Activated CD4-positive, alpha-beta T cell treated with anti-CD3 and anti-CD28 coated beads for 36 hours (primary cell): Measurements from ENCODE around the gene KLK3. TPM values are rescaled to one million over a fixed set of nuclear protein-coding genes. Genes with fewer than 3 reads are reported as not detected.

Source experiments
- ATAC-seq: fragments of 200-7000 bp; cut with Tn5 transposase; one replicate; pipeline ENCODE4 v1.10.0; 2021; ENCODE audit warnings: mild to moderate bottlenecking, moderate library complexity
- CTCF ChIA-PET: fragments of 350-600 bp; sonication (Branson Sonifier 250); formaldehyde crosslinking; loops from one replicate; lab custom pipeline; 2021; ENCODE audit warnings: antibody characterized with exemption; lab: Charles Lee
- POLR2A ChIA-PET: fragments of 350-600 bp; sonication (Branson Sonifier 250); formaldehyde crosslinking; loops from one replicate; lab custom pipeline; 2021; ENCODE audit warnings: antibody characterized with exemption, inconsistent platforms; lab: Charles Lee
- DNase-seq: peaks from one replicate; pipeline ENCODE4 v3.0.0-alpha.2; 2020
- H3K27ac Mint-ChIP-seq: one replicate; pipeline ENCODE4 v1.8.0; 2021; ENCODE audit warnings: mixed read lengths
- H3K27me3 Mint-ChIP-seq: one replicate; pipeline ENCODE4 v1.8.0; 2021; ENCODE audit warnings: mixed read lengths
- H3K36me3 Mint-ChIP-seq: one replicate; pipeline ENCODE4 v1.8.0; 2021; ENCODE audit warnings: low read depth, mixed read lengths
- H3K4me1 Mint-ChIP-seq: one replicate; pipeline ENCODE4 v1.8.0; 2021; ENCODE audit warnings: mixed read lengths
- H3K4me3 Mint-ChIP-seq: one replicate; pipeline ENCODE4 v1.8.0; 2021; ENCODE audit warnings: mild to moderate bottlenecking, moderate library complexity, mixed read lengths
- H3K9me3 Mint-ChIP-seq: one replicate; pipeline ENCODE4 v1.8.0; 2021; ENCODE audit warnings: low read depth, mixed read lengths
- intact Hi-C, 2 experiments: fragments of 100-400 bp; cut with DNase I in 1 of 2; cut with micrococcal nuclease in 1 of 2; formaldehyde crosslinking; loops; one replicate each; pipeline versions ENCODE4 v1.14.2 to v1.15.1; 2022 to 2024; cut with DNase I, micrococcal nuclease
- total RNA-seq, 2 experiments: library from RNA; stranded (reverse); gene quantifications; one replicate each; pipeline ENCODE4 v1.2.3, GENCODE V29; 2021

KLK3 gene
- total RNA-seq, 2 experiments from 2014 or later = not detected

DNA sequence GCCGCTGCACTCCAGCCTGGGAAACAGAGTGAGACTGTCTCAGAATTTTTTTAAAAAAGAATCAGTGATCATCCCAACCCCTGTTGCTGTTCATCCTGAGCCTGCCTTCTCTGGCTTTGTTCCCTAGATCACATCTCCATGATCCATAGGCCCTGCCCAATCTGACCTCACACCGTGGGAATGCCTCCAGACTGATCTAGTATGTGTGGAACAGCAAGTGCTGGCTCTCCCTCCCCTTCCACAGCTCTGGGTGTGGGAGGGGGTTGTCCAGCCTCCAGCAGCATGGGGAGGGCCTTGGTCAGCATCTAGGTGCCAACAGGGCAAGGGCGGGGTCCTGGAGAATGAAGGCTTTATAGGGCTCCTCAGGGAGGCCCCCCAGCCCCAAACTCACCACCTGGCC lies 18.3 kb downstream of the KLK3 start, which contains the start of gene KLK2:
TSS of gene KLK2 (plus strand) at position 384 of the 400 bp plus-strand sequence. CDS start 35 bp downstream, outside the sequence.
- Mint-ChIP-seq H3K4me3 (no peak within 1 kb of the TSS), H3K36me3 (no peaks in the 10 kb centered on the region), H3K27ac (no peak within 1 kb of the TSS), H3K4me1 (no peaks in the 10 kb centered on the region), H3K9me3 (no peaks in the 10 kb centered on the region), H3K27me3 (peaks cover 21% of the 10 kb centered on the region)
- ATAC-seq = no peak
- POLR2A ChIA-PET = no interaction called here
- intact Hi-C loops = no loop called here
- no peak for DNase-seq
- CTCF ChIA-PET = interaction anchor here (0.7 kb wide), 1 partner anchor 21 kb away, joined by 3 read pairs; no protein-coding TSS in a partner anchor

- POLR2A ChIA-PET = interaction anchor here (0.6 kb wide), 1 partner anchor 92 kb away, joined by 5 read pairs; no protein-coding TSS in a partner anchor
- CTCF ChIA-PET = no interaction called here
- H3K27ac Mint-ChIP-seq = no peak overlapping the region
- DNase-seq (no peak), ATAC-seq (no peak)
- H3K4me3 Mint-ChIP-seq = no peak overlapping the region
- H3K4me1 Mint-ChIP-seq = no peaks in the 10 kb centered on the region
- H3K36me3 Mint-ChIP-seq = no peaks in the 10 kb centered on the region
- peaks cover 25% of the 10 kb centered on the region for H3K27me3 Mint-ChIP-seq
- no peaks in the 10 kb centered on the region for H3K9me3 Mint-ChIP-seq
- intact Hi-C loops = no loop called here
These were observed 19.5 kb downstream of the KLK3 start for GRCh38 chr19:50874211-50874610.

DNA sequence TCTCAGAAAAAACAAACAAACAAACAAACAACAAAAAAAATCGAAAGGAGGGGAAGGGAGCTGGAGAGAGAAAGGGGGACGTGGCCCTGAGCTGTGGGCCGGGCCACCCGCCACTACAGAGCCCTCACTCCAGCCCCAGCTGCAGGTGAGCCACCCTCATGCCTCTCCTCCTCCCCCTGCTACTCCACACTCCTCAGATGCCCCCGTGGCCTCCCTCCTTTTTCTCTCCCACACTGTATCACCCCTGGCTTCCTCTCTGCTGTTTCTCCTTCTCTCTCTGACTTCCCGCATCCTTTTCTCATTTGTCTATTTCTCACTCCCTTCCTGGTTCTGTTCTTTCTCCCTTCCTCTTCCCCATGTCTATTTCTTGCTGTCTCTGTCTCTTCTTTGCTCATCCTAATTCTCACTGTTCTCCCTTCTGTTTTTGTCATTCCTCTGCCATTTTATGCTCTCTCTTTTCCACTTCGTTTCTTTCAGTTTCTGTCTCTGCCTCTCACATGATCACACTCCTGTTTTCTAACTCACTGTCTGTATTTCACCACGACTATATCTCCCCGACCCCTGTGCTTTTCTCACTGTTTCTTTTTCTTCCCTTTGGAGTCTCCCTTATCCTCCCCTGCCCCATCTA lies 21.2 kb downstream of the KLK3 start:
- Mint-ChIP-seq H3K4me1 (no peaks in the 10 kb centered on the region), H3K36me3 (no peaks in the 10 kb centered on the region), H3K27me3 (peaks cover 35% of the 10 kb centered on the region), H3K9me3 (no peaks in the 10 kb centered on the region), H3K4me3 (no peak overlapping the region), H3K27ac (no peak overlapping the region)
- intact Hi-C loops = no loop called here
- no peak for DNase-seq
- POLR2A ChIA-PET = no interaction called here
- no peak for ATAC-seq
- CTCF ChIA-PET = interaction anchor here (0.6 kb wide), 2 partner anchors 60 to 686 kb away, joined by 3 to 5 read pairs; no protein-coding TSS in a partner anchor

- DNase-seq (no peak), ATAC-seq (no peak)
- H3K4me1 Mint-ChIP-seq = no peaks in the 10 kb centered on the region
- no peak overlapping the region for H3K4me3 Mint-ChIP-seq
- POLR2A ChIA-PET = no interaction called here
- CTCF ChIA-PET = no interaction called here
- peaks cover 29% of the 10 kb centered on the region for H3K27me3 Mint-ChIP-seq
- H3K27ac Mint-ChIP-seq = no peak overlapping the region
- intact Hi-C loops = no loop called here
- no peaks in the 10 kb centered on the region for H3K9me3 Mint-ChIP-seq
- H3K36me3 Mint-ChIP-seq = no peaks in the 10 kb centered on the region
These were observed 21.7 kb downstream of the KLK3 start for GRCh38 chr19:50876456-50876855.

DNA sequence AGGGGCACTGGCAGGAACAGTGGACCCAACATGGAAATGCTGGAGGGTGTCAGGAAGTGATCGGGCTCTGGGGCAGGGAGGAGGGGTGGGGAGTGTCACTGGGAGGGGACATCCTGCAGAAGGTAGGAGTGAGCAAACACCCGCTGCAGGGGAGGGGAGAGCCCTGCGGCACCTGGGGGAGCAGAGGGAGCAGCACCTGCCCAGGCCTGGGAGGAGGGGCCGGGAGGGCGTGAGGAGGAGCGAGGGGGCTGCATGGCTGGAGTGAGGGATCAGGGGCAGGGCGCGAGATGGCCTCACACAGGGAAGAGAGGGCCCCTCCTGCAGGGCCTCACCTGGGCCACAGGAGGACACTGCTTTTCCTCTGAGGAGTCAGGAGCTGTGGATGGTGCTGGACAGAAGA lies 22.6 kb downstream of the KLK3 start:
- intact Hi-C loops = no loop called here
- ATAC-seq (no peak), DNase-seq (no peak)
- H3K36me3 Mint-ChIP-seq = no peaks in the 10 kb centered on the region
- no peak overlapping the region for H3K4me3 Mint-ChIP-seq
- no peaks in the 10 kb centered on the region for H3K4me1 Mint-ChIP-seq
- H3K9me3 Mint-ChIP-seq = no peaks in the 10 kb centered on the region
- POLR2A ChIA-PET = no interaction called here
- peaks cover 30% of the 10 kb centered on the region for H3K27me3 Mint-ChIP-seq
- CTCF ChIA-PET = no interaction called here
- no peak overlapping the region for H3K27ac Mint-ChIP-seq

DNA sequence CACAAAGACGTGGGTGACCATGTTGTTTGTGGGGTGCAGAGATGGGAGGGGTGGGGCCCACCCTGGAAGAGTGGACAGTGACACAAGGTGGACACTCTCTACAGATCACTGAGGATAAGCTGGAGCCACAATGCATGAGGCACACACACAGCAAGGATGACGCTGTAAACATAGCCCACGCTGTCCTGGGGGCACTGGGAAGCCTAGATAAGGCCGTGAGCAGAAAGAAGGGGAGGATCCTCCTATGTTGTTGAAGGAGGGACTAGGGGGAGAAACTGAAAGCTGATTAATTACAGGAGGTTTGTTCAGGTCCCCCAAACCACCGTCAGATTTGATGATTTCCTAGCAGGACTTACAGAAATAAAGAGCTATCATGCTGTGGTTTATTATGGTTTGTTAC lies 24.1 kb downstream of the KLK3 start:
- DNase-seq = no peak
- Mint-ChIP-seq H3K27me3 (peaks cover 29% of the 10 kb centered on the region), H3K36me3 (no peaks in the 10 kb centered on the region), H3K27ac (no peak overlapping the region), H3K9me3 (no peaks in the 10 kb centered on the region), H3K4me1 (no peaks in the 10 kb centered on the region), H3K4me3 (no peak overlapping the region)
- ChIA-PET CTCF (no interaction called here), POLR2A (no interaction called here)
- no peak for ATAC-seq
- intact Hi-C loops = no loop called here

DNA sequence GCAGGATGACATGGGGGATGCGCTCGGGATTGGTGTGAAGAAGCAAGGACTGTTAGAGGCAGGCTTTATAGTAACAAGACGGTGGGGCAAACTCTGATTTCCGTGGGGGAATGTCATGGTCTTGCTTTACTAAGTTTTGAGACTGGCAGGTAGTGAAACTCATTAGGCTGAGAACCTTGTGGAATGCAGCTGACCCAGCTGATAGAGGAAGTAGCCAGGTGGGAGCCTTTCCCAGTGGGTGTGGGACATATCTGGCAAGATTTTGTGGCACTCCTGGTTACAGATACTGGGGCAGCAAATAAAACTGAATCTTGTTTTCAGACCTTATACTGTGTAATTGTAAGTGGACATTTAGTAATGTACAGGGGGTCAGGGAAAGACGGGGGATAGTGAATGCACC lies 25.5 kb downstream of the KLK3 start:
- Mint-ChIP-seq H3K4me3 (no peak overlapping the region), H3K36me3 (no peaks in the 10 kb centered on the region), H3K4me1 (no peaks in the 10 kb centered on the region), H3K27ac (no peak overlapping the region), H3K9me3 (no peaks in the 10 kb centered on the region), H3K27me3 (peaks cover 33% of the 10 kb centered on the region)
- DNase-seq (no peak), ATAC-seq (no peak)
- intact Hi-C loops = no loop called here
- POLR2A ChIA-PET = no interaction called here
- CTCF ChIA-PET = no interaction called here

DNA sequence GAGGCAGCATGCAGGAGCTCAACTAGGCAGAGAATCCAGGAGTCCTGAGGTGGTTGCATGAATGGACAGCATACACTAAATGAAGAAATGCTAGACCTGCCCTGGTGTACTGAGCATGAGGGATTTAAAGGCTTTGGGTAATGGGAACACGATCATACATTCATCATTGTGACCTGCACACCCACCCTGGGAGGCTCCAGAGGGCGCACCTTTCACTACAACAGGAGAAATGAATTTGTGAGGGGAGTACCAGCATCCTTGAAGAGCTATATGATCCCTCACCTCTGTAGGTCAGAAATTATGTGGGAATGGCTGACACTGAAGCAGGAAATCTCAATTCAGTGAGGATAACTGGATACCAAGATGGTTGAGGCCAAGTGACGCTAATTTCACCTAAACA lies 27.5 kb downstream of the KLK3 start:
- ChIA-PET CTCF (no interaction called here), POLR2A (no interaction called here)
- no peak overlapping the region for H3K4me3 Mint-ChIP-seq
- ATAC-seq (no peak), DNase-seq (no peak)
- H3K9me3 Mint-ChIP-seq = no peaks in the 10 kb centered on the region
- no peaks in the 10 kb centered on the region for H3K36me3 Mint-ChIP-seq
- H3K4me1 Mint-ChIP-seq = no peaks in the 10 kb centered on the region
- intact Hi-C loops = no loop called here
- peaks cover 38% of the 10 kb centered on the region for H3K27me3 Mint-ChIP-seq
- H3K27ac Mint-ChIP-seq = no peak overlapping the region

DNA sequence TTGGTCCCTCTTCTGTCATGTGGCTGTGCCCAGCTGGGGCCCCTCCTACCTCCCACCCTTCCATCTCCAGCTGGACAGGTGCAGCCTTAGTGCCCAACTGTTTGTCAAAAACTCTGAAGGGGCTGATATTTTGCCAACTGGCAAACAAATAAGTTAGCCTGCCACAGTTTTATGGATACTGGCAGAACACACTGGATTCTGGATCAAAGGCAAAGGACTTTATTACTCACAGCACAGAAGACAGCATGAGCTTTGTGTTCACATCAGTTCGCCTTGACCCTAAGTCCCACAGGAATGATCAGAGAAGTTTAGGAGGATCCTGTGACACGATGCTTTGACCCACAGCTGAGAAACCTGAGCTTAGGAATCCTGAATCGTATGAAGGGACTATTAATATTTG lies 34.9 kb downstream of the KLK3 start:
- ATAC-seq (no peak), DNase-seq (no peak)
- no peak overlapping the region for H3K4me3 Mint-ChIP-seq
- no peaks in the 10 kb centered on the region for H3K36me3 Mint-ChIP-seq
- ChIA-PET POLR2A (no interaction called here), CTCF (interaction anchor here (0.6 to 0.7 kb wide), 2 partner anchors 203 to 618 kb away, joined by 3 to 4 read pairs; no protein-coding TSS in a partner anchor)
- intact Hi-C loops = no loop called here
- no peak overlapping the region for H3K27ac Mint-ChIP-seq
- peaks cover 5% of the 10 kb centered on the region for H3K9me3 Mint-ChIP-seq
- H3K4me1 Mint-ChIP-seq = no peaks in the 10 kb centered on the region
- peaks cover 30% of the 10 kb centered on the region for H3K27me3 Mint-ChIP-seq

GRCh38 chr19:50890422-50891252 lies 35.9 kb downstream of the KLK3 start:
- CTCF ChIA-PET = no interaction called here
- POLR2A ChIA-PET = no interaction called here
- Mint-ChIP-seq H3K36me3 (no peaks in the 10 kb centered on the region), H3K4me1 (no peaks in the 10 kb centered on the region), H3K4me3 (no peak overlapping the region), H3K27me3 (peaks cover 26% of the 10 kb centered on the region), H3K27ac (no peak overlapping the region), H3K9me3 (peaks cover 10% of the 10 kb centered on the region)
- intact Hi-C loops = no loop called here
- DNase-seq = no peak
- ATAC-seq = peak; percentile 49

- H3K4me1 Mint-ChIP-seq = no peaks in the 10 kb centered on the region
- H3K27me3 Mint-ChIP-seq = peaks cover 25% of the 10 kb centered on the region
- POLR2A ChIA-PET = no interaction called here
- CTCF ChIA-PET = no interaction called here
- intact Hi-C loops = no loop called here
- DNase-seq (no peak), ATAC-seq (no peak)
- H3K4me3 Mint-ChIP-seq = no peak overlapping the region
- H3K36me3 Mint-ChIP-seq = no peaks in the 10 kb centered on the region
- peaks cover 10% of the 10 kb centered on the region for H3K9me3 Mint-ChIP-seq
- no peak overlapping the region for H3K27ac Mint-ChIP-seq
These were observed 36.5 kb downstream of the KLK3 start for GRCh38 chr19:50891253-50891625.
